Hepatocyte (in vitro differentiated cells): ENCODE measurements around the gene WAPL.

ENCODE experiments used
- CTCF ChIP-seq: fragments of 200-600 bp; sonication (generic); IDR thresholded peaks from 2 replicates; pipeline ENCODE4 v1.5.1; 2016; ENCODE audit warnings: antibody characterized with exemption, mild to moderate bottlenecking; ENCODE audit not compliant: poor library complexity
- EZH2 ChIP-seq: fragments of 200-600 bp; sonication (generic); IDR thresholded peaks from 2 replicates; pipeline ENCODE4 v1.6.1; 2016; ENCODE audit warnings: antibody characterized with exemption, mild to moderate bottlenecking, borderline replicate concordance
- EZH2phosphoT487 ChIP-seq: fragments of 200-600 bp; sonication (generic); IDR thresholded peaks from one replicate; pipeline ENCODE4 v1.6.1; 2018; ENCODE audit warnings: antibody characterized with exemption, mild to moderate bottlenecking, low read depth, moderate library complexity; ENCODE audit not compliant: unreplicated experiment, severe bottlenecking

- TF ChIP-seq CTCF: no peak
- no peak for TF ChIP-seq EZH2phosphoT487
- no peak for TF ChIP-seq EZH2
Observed at GRCh38 chr10:86526606-86527005, 5.0 kb upstream of the WAPL start.
